Neural cell (in vitro differentiated cells): ENCODE data around the gene HS1BP3.

Experiments used
- EP300 ChIP-seq: fragments of 450-650 bp; conservative IDR thresholded peaks from 2 replicates; pipeline ENCODE4 v1.6.1; 2014; ENCODE audit warnings: antibody characterized with exemption, mild to moderate bottlenecking, moderate library complexity; ENCODE audit not compliant: poor library complexity, severe bottlenecking
- EZH2 ChIP-seq: fragments of 200-600, 300-800 bp; shearing (Covaris generic), sonication (generic); IDR thresholded peaks from 2 replicates; pipeline ENCODE4 v1.6.1; 2014; ENCODE audit warnings: antibody characterized with exemption, low read length, borderline replicate concordance, mild to moderate bottlenecking; ENCODE audit not compliant: insufficient read depth, poor library complexity, severe bottlenecking
- TF ChIP-seq, protein P1 (sequence below): fragments of 450-650 bp; IDR thresholded peaks from 2 replicates; pipeline ENCODE4 v1.5.1; 2014; ENCODE audit warnings: antibody characterized with exemption, mild to moderate bottlenecking, moderate library complexity; ENCODE audit not compliant: poor library complexity, severe bottlenecking

DNA sequence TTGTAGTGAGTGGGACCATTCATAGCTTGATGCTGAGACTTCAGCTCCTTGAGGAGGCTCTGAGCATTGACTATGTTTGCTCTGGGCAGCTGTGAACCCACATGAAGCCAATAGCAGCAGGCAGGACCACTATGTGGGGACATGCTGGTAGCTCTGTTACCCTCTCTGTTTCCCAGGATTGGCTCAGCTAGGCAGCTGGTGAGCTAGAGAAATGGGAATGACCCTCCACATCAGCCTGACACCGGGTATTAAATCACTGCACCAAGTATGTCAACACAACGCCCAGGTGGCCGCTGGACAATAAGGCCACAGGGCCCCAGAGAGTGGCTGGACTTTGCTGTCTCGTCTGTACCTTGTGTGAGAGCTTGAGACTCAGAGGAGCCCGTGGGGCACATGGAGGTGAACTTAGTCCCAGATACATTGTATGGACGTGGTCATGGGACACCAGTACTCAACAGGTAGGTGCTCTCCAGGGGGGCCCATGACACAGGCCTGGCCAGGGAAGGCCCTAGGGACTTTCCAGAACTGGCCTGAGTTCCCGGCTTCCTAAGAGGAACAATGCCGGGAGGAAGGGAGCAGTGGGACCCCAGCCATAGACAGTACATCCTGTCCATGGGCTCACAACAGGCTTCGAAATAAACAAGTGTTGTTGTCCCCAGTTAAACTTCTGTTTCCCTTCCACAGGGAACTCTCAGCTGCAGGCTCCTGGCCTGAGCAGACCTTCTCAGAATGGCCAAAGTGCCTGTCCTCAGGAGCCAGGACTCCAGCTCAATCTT lies 35.2 kb downstream of the HS1BP3 start:
- TF ChIP-seq, protein P1, sequence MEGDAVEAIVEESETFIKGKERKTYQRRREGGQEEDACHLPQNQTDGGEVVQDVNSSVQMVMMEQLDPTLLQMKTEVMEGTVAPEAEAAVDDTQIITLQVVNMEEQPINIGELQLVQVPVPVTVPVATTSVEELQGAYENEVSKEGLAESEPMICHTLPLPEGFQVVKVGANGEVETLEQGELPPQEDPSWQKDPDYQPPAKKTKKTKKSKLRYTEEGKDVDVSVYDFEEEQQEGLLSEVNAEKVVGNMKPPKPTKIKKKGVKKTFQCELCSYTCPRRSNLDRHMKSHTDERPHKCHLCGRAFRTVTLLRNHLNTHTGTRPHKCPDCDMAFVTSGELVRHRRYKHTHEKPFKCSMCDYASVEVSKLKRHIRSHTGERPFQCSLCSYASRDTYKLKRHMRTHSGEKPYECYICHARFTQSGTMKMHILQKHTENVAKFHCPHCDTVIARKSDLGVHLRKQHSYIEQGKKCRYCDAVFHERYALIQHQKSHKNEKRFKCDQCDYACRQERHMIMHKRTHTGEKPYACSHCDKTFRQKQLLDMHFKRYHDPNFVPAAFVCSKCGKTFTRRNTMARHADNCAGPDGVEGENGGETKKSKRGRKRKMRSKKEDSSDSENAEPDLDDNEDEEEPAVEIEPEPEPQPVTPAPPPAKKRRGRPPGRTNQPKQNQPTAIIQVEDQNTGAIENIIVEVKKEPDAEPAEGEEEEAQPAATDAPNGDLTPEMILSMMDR = no peak
- TF ChIP-seq EZH2 = no peak
- TF ChIP-seq EP300 = no peak
